ENCODE measurements around the gene POLR1A. TPM values are rescaled to one million over a fixed set of nuclear protein-coding genes. Genes with fewer than 3 reads are reported as not detected.

POLR1A gene
- total RNA-seq, 4 donors from 2014 or later = 11.8 to 20.2 (median 16.2) TPM

GRCh38 chr2:85983766-85984165 is 121.9 kb downstream of the POLR1A start:
- Histone ChIP-seq H3K4me1 (peaks cover 0 to 21% (median 6%) of the 10 kb centered on the region in 3 donors), H3K27me3 (no peaks in the 10 kb centered on the region), H3K27ac (no peak overlapping the region), H3K9me3 (no peaks in the 10 kb centered on the region), H3K4me3 (no peak overlapping the region), H3K36me3 (no peaks in the 10 kb centered on the region)
- 88 to 97% methylated on average over 5 to 6 of the region's 6 CpGs for WGBS, 2 donors
- no peak for TF ChIP-seq CTCF (IDR thresholded peaks at IDR 0.05)
- TF ChIP-seq POLR2A (IDR thresholded peaks at IDR 0.05) = no peak
- intact Hi-C loops (cut with DNase I) = no loop called here
- no peak for DNase-seq

- Histone ChIP-seq H3K4me1 (peaks cover 0 to 17% (median 7%) of the 10 kb centered on the region in 3 donors), H3K27me3 (peaks cover 0 to 4% (median 0%) of the 10 kb centered on the region in 4 donors), H3K36me3 (no peaks in the 10 kb centered on the region), H3K9me3 (no peaks in the 10 kb centered on the region), H3K4me3 (no peak overlapping the region), H3K27ac (no peak overlapping the region)
- 81 to 84% methylated on average over 12 of the region's 12 CpGs for WGBS, 2 donors
- no peak for DNase-seq
- TF ChIP-seq CTCF (IDR thresholded peaks at IDR 0.05) (no peak), POLR2A (IDR thresholded peaks at IDR 0.05) (no peak)
- intact Hi-C loops (cut with DNase I) = no loop called here
Observed at GRCh38 chr2:85981579-85982247, 124.0 kb downstream of the POLR1A start.

GRCh38 chr2:85978883-85979780 is 126.6 kb downstream of the POLR1A start:
- Histone ChIP-seq H3K9me3 (no peaks in the 10 kb centered on the region), H3K4me3 (no peak overlapping the region), H3K27me3 (peaks cover 0 to 15% (median 0%) of the 10 kb centered on the region in 4 donors), H3K27ac (no peak overlapping the region), H3K4me1 (peaks cover 0 to 29% (median 7%) of the 10 kb centered on the region in 3 donors), H3K36me3 (no peaks in the 10 kb centered on the region)
- no peak for DNase-seq
- no peak for TF ChIP-seq CTCF (IDR thresholded peaks at IDR 0.05)
- no peak for TF ChIP-seq POLR2A (IDR thresholded peaks at IDR 0.05)
- intact Hi-C loops (cut with DNase I) = no loop called here
- WGBS, 2 donors = 52 to 59% methylated on average over 3 of the region's 3 CpGs

- Histone ChIP-seq H3K4me3 (no peak overlapping the region), H3K27me3 (peaks cover 0 to 15% (median 0%) of the 10 kb centered on the region in 4 donors), H3K27ac (peak overlapping the region in 1 of 4 donors; percentile 29), H3K9me3 (no peaks in the 10 kb centered on the region), H3K4me1 (peaks cover 0 to 29% (median 7%) of the 10 kb centered on the region in 3 donors), H3K36me3 (no peaks in the 10 kb centered on the region)
- DNase-seq = no peak
- WGBS, 2 donors = 65 to 68% methylated on average over 6 of the region's 9 CpGs
- intact Hi-C loops (cut with DNase I) = no loop called here
- no peak for TF ChIP-seq CTCF (IDR thresholded peaks at IDR 0.05)
- no peak for TF ChIP-seq POLR2A (IDR thresholded peaks at IDR 0.05)
Observed at GRCh38 chr2:85976106-85976920, 129.4 kb downstream of the POLR1A start.
